NOMO-1 treated with DMSO at 0.1 percent for 48 hours (cell line): ENCODE results near the gene AKT3.

Experiments
- DNase-seq: peaks from one replicate; lab custom pipeline; 2025; ENCODE audit not compliant: unreplicated experiment; lab: John Stamatoyannopoulos, UW

Gene AKT3

DNA sequence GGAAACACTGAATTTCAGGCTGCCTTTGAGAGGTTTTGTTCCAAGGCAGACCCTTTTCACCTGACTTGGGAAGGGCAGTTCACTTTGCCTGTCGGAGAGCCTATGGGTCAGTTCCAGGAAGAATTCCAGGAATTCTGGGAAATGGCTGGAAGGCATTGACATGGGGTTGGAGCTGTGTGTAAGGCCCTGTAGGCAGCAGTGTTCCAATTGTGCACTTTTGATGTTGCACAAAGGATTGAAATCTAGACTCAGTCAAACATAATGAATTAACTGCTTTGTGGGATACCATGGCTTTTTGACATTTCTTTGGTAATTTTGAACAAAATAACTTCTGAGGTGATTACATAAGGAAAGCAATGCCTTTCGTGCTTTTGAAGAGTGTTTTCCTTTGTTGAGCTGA, 409.6 kb downstream of the AKT3 start:
- DNase-seq: no peak

GRCh38 chr1:243438815-243439214, 411.2 kb downstream of the AKT3 start:
- DNase-seq: no peak
